Measurements from ENCODE around the gene BRINP2.
"Not testable (repeated sequence)": the region's sequence is repeated elsewhere in the genome, so short reads cannot be mapped to it uniquely, and the experiment has no call there.

The BRINP2 gene

DNA sequence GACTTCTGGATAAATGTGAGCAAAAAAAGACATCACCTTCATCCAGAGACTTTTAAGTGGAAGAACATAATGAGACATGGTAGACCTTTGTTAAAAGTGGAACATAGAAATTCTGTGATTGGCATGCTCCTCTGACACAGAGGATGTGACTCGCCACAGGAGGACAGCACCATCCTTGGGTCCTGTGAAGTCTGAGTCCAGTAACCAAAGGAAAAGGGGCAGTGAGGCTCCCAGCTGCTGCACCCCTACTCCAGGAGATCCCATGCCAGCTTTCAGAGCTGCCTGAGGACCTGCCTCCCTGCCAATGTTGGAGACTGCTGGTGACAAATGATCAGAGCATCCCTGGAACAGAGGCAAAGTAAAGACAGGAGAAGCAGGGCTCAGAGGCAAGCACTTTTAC is 136.2 kb downstream of the BRINP2 start:
- H3K9ac ChIP-seq (ENCODE audit: low read length) = no peak overlapping the region
- H3K27ac ChIP-seq (ENCODE audit: low read depth, low read length) = no peak overlapping the region

DNA sequence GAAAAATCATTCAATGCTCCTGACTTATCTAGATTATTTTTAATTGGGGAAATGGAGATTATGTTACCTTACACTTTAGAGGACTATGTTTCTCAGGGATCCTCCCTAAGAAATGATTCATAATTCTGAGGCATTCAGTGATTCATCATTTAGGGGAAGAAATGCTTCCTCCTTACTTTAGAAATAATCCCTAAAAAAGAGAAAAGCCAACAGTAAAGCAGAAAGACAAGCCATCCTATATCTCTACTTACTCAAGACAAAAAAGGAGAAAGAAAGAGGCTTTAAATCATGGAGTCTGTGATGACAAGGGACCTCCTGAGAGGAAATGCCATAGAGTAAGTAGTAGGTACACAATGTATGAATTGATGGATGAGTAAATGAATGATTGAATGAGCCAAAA is 137.0 kb downstream of the BRINP2 start:
- H3K9ac ChIP-seq (ENCODE audit: low read length) = no peak overlapping the region
- no peak overlapping the region for H3K27ac ChIP-seq (ENCODE audit: low read depth, low read length)
- no peaks in the 10 kb centered on the region for H3K36me3 ChIP-seq (ENCODE audit: insufficient read depth, low read length)
- no peaks in the 10 kb centered on the region for H3K27me3 ChIP-seq (ENCODE audit: control insufficient read depth in 1 of 2, insufficient read depth in 2 of 2, low read length in 2 of 2)
- H3K9me3 ChIP-seq (ENCODE audit: low read length) = no peaks in the 10 kb centered on the region
- H3K4me3 ChIP-seq (ENCODE audit: low read depth in 1 of 2, low read length in 2 of 2) = no peak overlapping the region
- H3K4me1 ChIP-seq (ENCODE audit: insufficient read depth, low read length) = no peaks in the 10 kb centered on the region

More for the DNA sequence above, 136.2 kb downstream of the BRINP2 start:
- Histone ChIP-seq H3K27me3 (ENCODE audit: control insufficient read depth in 1 of 2, insufficient read depth in 2 of 2, low read length in 2 of 2) (no peaks in the 10 kb centered on the region), H3K9me3 (ENCODE audit: low read length) (no peaks in the 10 kb centered on the region), H3K4me3 (ENCODE audit: low read depth in 1 of 2, low read length in 2 of 2) (no peak overlapping the region), H3K4me1 (ENCODE audit: insufficient read depth, low read length) (no peaks in the 10 kb centered on the region), H3K36me3 (ENCODE audit: insufficient read depth, low read length) (no peaks in the 10 kb centered on the region)

DNA sequence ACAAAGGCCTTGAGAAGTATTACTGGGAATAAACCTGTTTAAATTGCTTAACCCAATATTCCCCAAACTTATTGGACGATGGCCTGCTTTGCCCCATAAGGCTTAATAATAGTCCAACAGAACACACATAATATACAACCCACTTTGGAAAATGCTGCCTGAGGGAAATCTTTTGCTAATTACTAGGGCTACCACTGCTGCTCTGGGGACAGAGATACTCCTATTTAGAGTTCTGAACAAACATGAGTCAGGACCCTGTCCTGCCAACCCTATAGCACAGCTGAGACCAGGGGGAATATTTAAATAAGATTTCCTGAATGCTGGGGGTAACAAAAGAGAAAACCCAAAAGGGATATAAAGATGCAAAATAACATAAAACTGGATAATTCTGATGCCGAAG is 139.1 kb downstream of the BRINP2 start:
- no peaks in the 10 kb centered on the region for H3K4me1 ChIP-seq (ENCODE audit: insufficient read depth, low read length)

DNA sequence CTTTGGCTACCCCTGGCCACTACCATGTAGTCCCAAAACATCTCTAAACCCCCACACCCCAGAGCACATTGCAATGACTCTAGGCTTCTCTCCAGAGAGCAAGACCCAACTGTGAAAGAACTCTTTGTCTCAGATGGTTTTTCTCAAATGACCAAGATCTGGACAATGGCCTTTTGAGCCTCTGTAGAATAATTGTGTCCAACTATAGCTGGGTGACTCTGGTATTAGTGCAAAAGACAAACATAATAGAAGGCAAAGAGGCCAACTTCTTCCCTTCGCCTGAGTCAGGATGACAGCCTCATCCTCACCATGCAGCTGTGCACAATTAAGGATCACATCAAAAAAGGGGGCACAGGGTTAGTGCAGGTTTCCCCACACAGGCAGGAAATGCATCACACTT is 139.6 kb downstream of the BRINP2 start:
- Histone ChIP-seq H3K4me1 (ENCODE audit: insufficient read depth, low read length) (no peaks in the 10 kb centered on the region), H3K9ac (ENCODE audit: low read length) (no peak overlapping the region), H3K9me3 (ENCODE audit: low read length) (no peaks in the 10 kb centered on the region), H3K4me3 (ENCODE audit: low read depth in 1 of 2, low read length in 2 of 2) (no peak overlapping the region), H3K36me3 (ENCODE audit: insufficient read depth, low read length) (no peaks in the 10 kb centered on the region), H3K27ac (ENCODE audit: low read depth, low read length) (no peak overlapping the region), H3K27me3 (ENCODE audit: control insufficient read depth in 1 of 2, insufficient read depth in 2 of 2, low read length in 2 of 2) (no peaks in the 10 kb centered on the region)

More for the DNA sequence above, 139.1 kb downstream of the BRINP2 start:
- no peak overlapping the region for H3K9ac ChIP-seq (ENCODE audit: low read length)
- no peaks in the 10 kb centered on the region for H3K9me3 ChIP-seq (ENCODE audit: low read length)
- H3K27me3 ChIP-seq (ENCODE audit: control insufficient read depth in 1 of 2, insufficient read depth in 2 of 2, low read length in 2 of 2) = no peaks in the 10 kb centered on the region
- no peaks in the 10 kb centered on the region for H3K36me3 ChIP-seq (ENCODE audit: insufficient read depth, low read length)
- no peak overlapping the region for H3K4me3 ChIP-seq (ENCODE audit: low read depth in 1 of 2, low read length in 2 of 2)
- no peak overlapping the region for H3K27ac ChIP-seq (ENCODE audit: low read depth, low read length)

DNA sequence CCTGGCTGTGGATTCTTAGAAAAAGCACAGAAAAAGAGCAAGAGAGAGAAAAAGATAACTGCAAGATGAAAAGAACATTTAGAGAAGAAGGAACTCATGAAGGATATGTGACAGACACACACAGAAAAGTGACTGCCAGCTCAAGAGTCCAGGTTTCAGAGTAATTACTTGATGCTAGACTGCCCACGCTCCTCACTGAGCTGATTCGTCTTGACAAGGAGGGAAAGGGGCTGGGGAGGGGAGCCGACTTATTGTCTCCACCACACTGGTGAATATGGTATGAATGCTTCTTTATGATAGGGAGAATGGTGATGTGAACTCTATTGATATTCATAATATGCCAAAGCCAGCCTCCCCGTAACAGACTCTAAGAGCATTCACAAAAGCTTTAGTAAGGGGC is 140.4 kb downstream of the BRINP2 start:
- H3K27me3 ChIP-seq (ENCODE audit: control insufficient read depth in 1 of 2, insufficient read depth in 2 of 2, low read length in 2 of 2) = no peaks in the 10 kb centered on the region
- H3K27ac ChIP-seq (ENCODE audit: low read depth, low read length) = no peak overlapping the region
- H3K9me3 ChIP-seq (ENCODE audit: low read length) = no peaks in the 10 kb centered on the region
- H3K4me1 ChIP-seq (ENCODE audit: insufficient read depth, low read length) = no peaks in the 10 kb centered on the region
- no peaks in the 10 kb centered on the region for H3K36me3 ChIP-seq (ENCODE audit: insufficient read depth, low read length)
- H3K4me3 ChIP-seq (ENCODE audit: low read depth in 1 of 2, low read length in 2 of 2) = no peak overlapping the region
- no peak overlapping the region for H3K9ac ChIP-seq (ENCODE audit: low read length)

DNA sequence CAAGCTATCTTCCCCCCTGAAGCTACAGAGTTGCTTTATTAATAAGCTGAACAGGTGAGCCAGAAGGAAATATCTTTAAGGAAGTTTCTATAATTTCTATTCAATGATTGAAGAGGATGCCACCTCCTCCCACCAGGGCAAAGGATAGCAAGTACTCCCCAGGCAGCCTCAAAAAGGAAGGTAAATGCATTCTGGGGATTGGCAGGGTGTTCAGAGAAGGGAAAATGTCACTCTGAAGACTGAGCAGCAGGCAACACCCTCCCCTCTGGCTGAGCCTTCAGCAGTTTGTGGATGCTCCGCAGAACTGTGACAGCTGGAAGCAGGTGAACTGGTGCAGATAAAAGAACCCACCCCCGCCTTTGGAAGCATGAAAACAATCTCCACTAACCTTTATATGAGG is 140.8 kb downstream of the BRINP2 start:
- Histone ChIP-seq H3K9me3 (ENCODE audit: low read length) (no peaks in the 10 kb centered on the region), H3K27me3 (ENCODE audit: control insufficient read depth in 1 of 2, insufficient read depth in 2 of 2, low read length in 2 of 2) (no peaks in the 10 kb centered on the region), H3K4me1 (ENCODE audit: insufficient read depth, low read length) (no peaks in the 10 kb centered on the region), H3K9ac (ENCODE audit: low read length) (no peak overlapping the region), H3K36me3 (ENCODE audit: insufficient read depth, low read length) (no peaks in the 10 kb centered on the region), H3K4me3 (ENCODE audit: low read depth in 1 of 2, low read length in 2 of 2) (no peak overlapping the region), H3K27ac (ENCODE audit: low read depth, low read length) (no peak overlapping the region)

DNA sequence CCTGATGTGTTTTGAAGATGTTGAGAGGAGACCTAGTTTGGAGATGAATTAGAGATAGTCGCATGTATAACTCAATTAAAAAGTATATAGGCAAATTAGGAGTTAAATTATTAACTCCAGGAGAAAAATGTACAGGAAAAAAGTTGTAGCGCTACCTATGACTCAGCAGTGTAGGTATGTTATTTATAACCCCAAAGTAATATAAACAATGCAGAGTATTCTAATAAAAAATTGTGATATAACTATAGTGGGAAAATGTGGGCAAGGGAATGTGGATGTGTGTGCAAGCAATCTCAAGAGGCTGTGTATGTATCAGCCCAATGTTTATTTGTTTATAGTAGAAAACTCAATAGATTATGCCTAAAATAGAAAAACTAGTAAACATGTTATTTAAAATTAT is 144.5 kb downstream of the BRINP2 start:
- no peaks in the 10 kb centered on the region for H3K36me3 ChIP-seq (ENCODE audit: insufficient read depth, low read length)
- H3K27ac ChIP-seq (ENCODE audit: low read depth, low read length) = no peak overlapping the region
- no peak overlapping the region for H3K9ac ChIP-seq (ENCODE audit: low read length)
- H3K27me3 ChIP-seq (ENCODE audit: control insufficient read depth in 1 of 2, insufficient read depth in 2 of 2, low read length in 2 of 2) = no peaks in the 10 kb centered on the region
- H3K4me1 ChIP-seq (ENCODE audit: insufficient read depth, low read length) = no peaks in the 10 kb centered on the region
- H3K4me3 ChIP-seq (ENCODE audit: low read depth in 1 of 2, low read length in 2 of 2) = no peak overlapping the region
- H3K9me3 ChIP-seq (ENCODE audit: low read length) = no peaks in the 10 kb centered on the region

DNA sequence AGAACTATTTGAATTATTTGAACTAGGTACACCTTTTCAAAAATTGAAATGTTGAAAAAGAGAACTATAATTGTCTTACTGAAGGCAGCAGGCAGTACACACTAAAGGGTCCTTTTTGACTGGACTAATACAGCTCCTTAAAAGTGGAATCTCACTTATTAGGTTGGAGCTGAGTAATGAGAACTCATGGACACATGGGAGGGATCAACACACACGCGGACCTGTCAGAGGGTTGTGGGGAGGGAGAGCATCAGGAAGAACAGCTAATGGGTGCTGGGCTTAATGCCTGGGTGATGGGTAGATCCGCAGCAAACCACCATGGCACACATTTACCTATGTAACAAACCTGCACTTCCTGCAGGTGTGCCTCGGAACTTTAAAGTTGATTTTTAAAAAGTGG is 145.0 kb downstream of the BRINP2 start:
- H3K9me3 ChIP-seq (ENCODE audit: low read length) = no peaks in the 10 kb centered on the region
- H3K4me1 ChIP-seq (ENCODE audit: insufficient read depth, low read length) = no peaks in the 10 kb centered on the region
- H3K36me3 ChIP-seq (ENCODE audit: insufficient read depth, low read length) = no peaks in the 10 kb centered on the region
- H3K9ac ChIP-seq (ENCODE audit: low read length) = no peak overlapping the region
- H3K4me3 ChIP-seq (ENCODE audit: low read depth in 1 of 2, low read length in 2 of 2) = no peak overlapping the region
- H3K27me3 ChIP-seq (ENCODE audit: control insufficient read depth in 1 of 2, insufficient read depth in 2 of 2, low read length in 2 of 2) = no peaks in the 10 kb centered on the region
- H3K27ac ChIP-seq (ENCODE audit: low read depth, low read length) = no peak overlapping the region

DNA sequence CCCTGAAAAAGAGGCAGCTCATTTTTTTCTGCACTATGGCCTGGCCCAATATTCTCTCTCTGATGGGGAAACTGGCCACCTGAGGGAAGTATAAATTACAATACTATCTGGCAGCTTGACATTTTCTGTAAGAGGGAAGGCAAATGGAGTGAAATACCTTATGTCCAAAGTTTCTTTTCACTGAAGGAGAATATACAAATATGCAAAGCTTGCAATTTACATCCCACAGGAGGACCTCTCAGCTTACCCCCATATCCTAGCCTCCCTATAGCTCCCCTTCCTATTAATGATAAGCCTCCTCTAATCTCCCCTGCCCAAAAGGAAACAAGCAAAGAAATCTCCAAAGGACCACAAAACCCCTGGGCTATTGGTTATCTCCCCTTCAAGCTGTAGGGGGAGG is 150.7 kb downstream of the BRINP2 start:
- H3K27ac ChIP-seq (ENCODE audit: low read depth, low read length); H3K4me3 ChIP-seq (ENCODE audit: low read depth in 1 of 2, low read length in 2 of 2); H3K4me1 ChIP-seq (ENCODE audit: insufficient read depth, low read length); H3K36me3 ChIP-seq (ENCODE audit: insufficient read depth, low read length); H3K9ac ChIP-seq (ENCODE audit: low read length); H3K27me3 ChIP-seq (ENCODE audit: control insufficient read depth in 1 of 2, insufficient read depth in 2 of 2, low read length in 2 of 2); H3K9me3 ChIP-seq (ENCODE audit: low read length): not testable (repeated sequence)

DNA sequence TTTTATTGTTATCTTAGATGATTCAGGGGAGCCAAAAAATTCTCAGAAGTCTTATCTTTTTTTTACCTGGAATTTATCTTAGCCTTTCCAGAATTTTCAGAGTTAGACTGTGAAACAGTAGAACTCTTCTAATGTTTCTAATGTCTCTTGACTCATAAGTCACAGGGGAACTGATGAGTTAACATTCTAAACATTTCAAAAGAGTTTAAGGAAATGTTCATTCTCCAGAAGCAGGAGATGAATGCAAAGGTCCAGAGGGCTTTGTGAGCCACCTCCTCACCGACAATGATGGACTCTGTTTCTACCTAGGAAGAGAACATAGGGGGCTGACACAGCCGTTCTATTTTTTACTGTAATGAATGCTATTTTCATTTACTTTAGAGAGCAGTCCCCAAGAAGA is 157.5 kb downstream of the BRINP2 start:
- Histone ChIP-seq H3K4me1 (ENCODE audit: insufficient read depth, low read length) (no peaks in the 10 kb centered on the region), H3K4me3 (ENCODE audit: low read depth in 1 of 2, low read length in 2 of 2) (no peak overlapping the region), H3K27ac (ENCODE audit: low read depth, low read length) (no peak overlapping the region), H3K36me3 (ENCODE audit: insufficient read depth, low read length) (no peaks in the 10 kb centered on the region), H3K27me3 (ENCODE audit: control insufficient read depth in 1 of 2, insufficient read depth in 2 of 2, low read length in 2 of 2) (no peaks in the 10 kb centered on the region), H3K9me3 (ENCODE audit: low read length) (no peaks in the 10 kb centered on the region), H3K9ac (ENCODE audit: low read length) (no peak overlapping the region)

DNA sequence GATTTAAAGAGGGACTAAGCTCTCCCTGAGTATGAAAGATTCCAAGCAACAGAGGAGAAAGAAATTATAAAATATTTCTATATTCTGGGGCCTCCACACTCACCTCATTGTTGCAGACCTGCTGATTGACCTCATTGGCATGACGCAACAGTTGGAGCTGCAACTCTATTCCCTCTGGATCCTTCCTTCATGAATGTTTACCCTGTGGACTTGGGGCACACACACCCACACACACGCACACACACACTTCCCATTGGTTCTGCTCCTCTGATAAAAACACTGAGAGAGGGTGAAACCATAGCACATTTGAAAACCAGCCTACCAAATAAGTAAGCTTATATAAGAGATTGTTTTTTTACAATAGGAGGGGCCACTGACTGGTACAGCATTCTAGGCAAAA is 159.1 kb downstream of the BRINP2 start:
- no peak overlapping the region for H3K4me3 ChIP-seq (ENCODE audit: low read depth in 1 of 2, low read length in 2 of 2)
- no peak overlapping the region for H3K27ac ChIP-seq (ENCODE audit: low read depth, low read length)
- H3K4me1 ChIP-seq (ENCODE audit: insufficient read depth, low read length) = no peaks in the 10 kb centered on the region
- H3K36me3 ChIP-seq (ENCODE audit: insufficient read depth, low read length) = no peaks in the 10 kb centered on the region
- no peaks in the 10 kb centered on the region for H3K27me3 ChIP-seq (ENCODE audit: control insufficient read depth in 1 of 2, insufficient read depth in 2 of 2, low read length in 2 of 2)
- no peak overlapping the region for H3K9ac ChIP-seq (ENCODE audit: low read length)
- no peaks in the 10 kb centered on the region for H3K9me3 ChIP-seq (ENCODE audit: low read length)
